Mesothelial cell of epicardium (in vitro differentiated cells): ENCODE data around the gene ATXN1. TPM values are rescaled to one million over a fixed set of nuclear protein-coding genes. Genes with fewer than 3 reads are reported as not detected.

Experiments used
- DNase-seq, 2 experiments: peaks; one replicate each; pipeline ENCODE4 v3.0.0; 2021; ENCODE audit warnings: low spot score in 2 of 2; ENCODE audit not compliant: unreplicated experiment in 2 of 2
- H3K27ac Mint-ChIP-seq: 2 replicates; pipeline ENCODE4 v1.8.0; 2021; ENCODE audit warnings: mixed read lengths
- H3K27me3 Mint-ChIP-seq: 2 replicates; pipeline ENCODE4 v1.8.0; 2021; ENCODE audit warnings: low read depth, mixed read lengths
- H3K36me3 Mint-ChIP-seq: 2 replicates; pipeline ENCODE4 v1.8.0; 2021; ENCODE audit warnings: mixed read lengths
- H3K4me1 Mint-ChIP-seq: 2 replicates; pipeline ENCODE4 v1.8.0; 2021; ENCODE audit warnings: mixed read lengths
- H3K4me3 Mint-ChIP-seq: 2 replicates; pipeline ENCODE4 v1.8.0; 2021; ENCODE audit warnings: mild to moderate bottlenecking, moderate library complexity, mixed read lengths
- H3K9me3 Mint-ChIP-seq: 2 replicates; pipeline ENCODE4 v1.8.0; 2021; ENCODE audit warnings: mixed read lengths
- total RNA-seq: library from RNA; stranded (reverse); gene quantifications from 3 replicates; pipeline ENCODE4 v1.2.1, GENCODE V29; 2021
- TF ChIP-seq, protein P1 (sequence below): fragments of 200-600 bp; sonication (generic); IDR thresholded peaks from one replicate; pipeline ENCODE4 v1.5.0; 2021; ENCODE audit warnings: antibody characterized with exemption; ENCODE audit not compliant: unreplicated experiment

ATXN1 gene
- total RNA-seq, 1 donor from 2014 or later = 59.5 TPM

DNA sequence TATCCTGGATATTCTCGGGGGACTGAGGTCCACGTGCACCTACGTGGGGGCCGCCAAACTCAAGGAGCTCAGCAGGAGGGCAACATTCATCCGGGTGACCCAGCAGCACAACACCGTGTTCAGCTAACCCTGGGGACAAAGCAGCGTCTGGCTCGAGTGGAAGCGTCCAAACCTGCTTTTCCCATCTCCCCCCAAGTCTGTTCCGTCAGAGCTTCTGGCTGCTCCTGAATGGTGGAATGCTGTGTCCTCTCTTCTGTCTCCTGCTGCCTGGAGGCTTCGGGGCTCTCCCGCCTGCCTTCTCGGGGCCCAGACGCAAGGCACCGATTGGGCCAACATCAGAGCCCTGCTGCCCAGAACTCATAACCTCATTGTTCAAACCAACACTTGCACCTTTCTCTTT lies 466.2 kb downstream of the ATXN1 start:
- H3K9me3 Mint-ChIP-seq = no peaks in the 10 kb centered on the region
- H3K27ac Mint-ChIP-seq = no peak overlapping the region
- no peak overlapping the region for H3K4me3 Mint-ChIP-seq
- TF ChIP-seq, protein P1, sequence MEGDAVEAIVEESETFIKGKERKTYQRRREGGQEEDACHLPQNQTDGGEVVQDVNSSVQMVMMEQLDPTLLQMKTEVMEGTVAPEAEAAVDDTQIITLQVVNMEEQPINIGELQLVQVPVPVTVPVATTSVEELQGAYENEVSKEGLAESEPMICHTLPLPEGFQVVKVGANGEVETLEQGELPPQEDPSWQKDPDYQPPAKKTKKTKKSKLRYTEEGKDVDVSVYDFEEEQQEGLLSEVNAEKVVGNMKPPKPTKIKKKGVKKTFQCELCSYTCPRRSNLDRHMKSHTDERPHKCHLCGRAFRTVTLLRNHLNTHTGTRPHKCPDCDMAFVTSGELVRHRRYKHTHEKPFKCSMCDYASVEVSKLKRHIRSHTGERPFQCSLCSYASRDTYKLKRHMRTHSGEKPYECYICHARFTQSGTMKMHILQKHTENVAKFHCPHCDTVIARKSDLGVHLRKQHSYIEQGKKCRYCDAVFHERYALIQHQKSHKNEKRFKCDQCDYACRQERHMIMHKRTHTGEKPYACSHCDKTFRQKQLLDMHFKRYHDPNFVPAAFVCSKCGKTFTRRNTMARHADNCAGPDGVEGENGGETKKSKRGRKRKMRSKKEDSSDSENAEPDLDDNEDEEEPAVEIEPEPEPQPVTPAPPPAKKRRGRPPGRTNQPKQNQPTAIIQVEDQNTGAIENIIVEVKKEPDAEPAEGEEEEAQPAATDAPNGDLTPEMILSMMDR = no peak
- no peaks in the 10 kb centered on the region for H3K36me3 Mint-ChIP-seq
- no peak for DNase-seq
- peaks cover 2% of the 10 kb centered on the region for H3K27me3 Mint-ChIP-seq
- no peaks in the 10 kb centered on the region for H3K4me1 Mint-ChIP-seq

DNA sequence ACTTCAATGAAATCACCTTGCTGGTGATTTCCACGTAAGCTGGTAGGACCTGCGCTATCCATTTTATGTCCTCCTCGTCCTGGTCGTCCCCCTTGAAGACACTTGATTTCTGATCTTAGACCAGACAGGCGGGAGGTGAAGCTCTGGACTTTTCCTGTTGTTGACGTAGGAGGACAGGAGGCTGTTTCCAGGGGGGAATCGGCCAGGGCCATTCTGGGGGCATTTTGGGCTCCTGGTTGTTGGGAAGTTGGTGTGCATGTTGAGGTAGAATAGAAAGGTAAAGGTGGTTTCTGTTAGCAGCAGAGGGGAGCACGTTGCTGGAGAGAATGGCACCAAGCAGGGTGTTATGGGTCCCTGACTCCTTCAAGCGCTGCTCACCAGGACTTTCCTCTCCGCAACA lies 466.9 kb downstream of the ATXN1 start:
- H3K4me3 Mint-ChIP-seq = no peak overlapping the region
- TF ChIP-seq, protein P1 = no peak
- H3K36me3 Mint-ChIP-seq = no peaks in the 10 kb centered on the region
- H3K27ac Mint-ChIP-seq = no peak overlapping the region
- H3K9me3 Mint-ChIP-seq = no peaks in the 10 kb centered on the region
- no peak for DNase-seq
- H3K27me3 Mint-ChIP-seq = peaks cover 2% of the 10 kb centered on the region
- no peaks in the 10 kb centered on the region for H3K4me1 Mint-ChIP-seq

GRCh38 chr6:16292942-16293341 lies 468.3 kb downstream of the ATXN1 start:
- peaks cover 2% of the 10 kb centered on the region for H3K27me3 Mint-ChIP-seq
- no peak overlapping the region for H3K27ac Mint-ChIP-seq
- DNase-seq = no peak
- TF ChIP-seq, protein P1 = no peak
- no peaks in the 10 kb centered on the region for H3K4me1 Mint-ChIP-seq
- no peaks in the 10 kb centered on the region for H3K9me3 Mint-ChIP-seq
- no peak overlapping the region for H3K4me3 Mint-ChIP-seq
- no peaks in the 10 kb centered on the region for H3K36me3 Mint-ChIP-seq

GRCh38 chr6:16292432-16292831 lies 468.8 kb downstream of the ATXN1 start:
- Mint-ChIP-seq H3K36me3 (no peaks in the 10 kb centered on the region), H3K4me1 (no peaks in the 10 kb centered on the region), H3K9me3 (no peaks in the 10 kb centered on the region), H3K4me3 (no peak overlapping the region), H3K27ac (no peak overlapping the region), H3K27me3 (peaks cover 2% of the 10 kb centered on the region)
- TF ChIP-seq, protein P1 = no peak
- no peak for DNase-seq

DNA sequence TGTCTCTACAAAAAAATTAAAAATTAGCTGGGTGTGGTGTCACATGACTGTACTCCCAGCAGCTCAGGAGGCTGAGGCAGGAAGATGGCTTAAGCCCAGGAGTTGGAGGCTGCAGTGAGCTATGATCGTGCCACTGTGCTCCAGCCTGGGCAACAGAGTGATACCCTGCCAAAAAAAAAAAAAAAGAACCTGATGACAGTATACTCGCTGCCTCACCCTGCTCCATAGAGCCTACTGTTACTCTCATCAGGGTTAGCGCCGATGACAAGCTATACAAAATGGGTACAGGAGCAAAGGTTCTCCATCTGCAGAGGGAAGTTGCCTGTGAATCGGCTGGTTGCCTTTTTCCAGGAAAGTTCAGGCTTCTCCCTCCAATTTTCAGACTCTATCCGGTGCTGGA lies 469.5 kb downstream of the ATXN1 start:
- no peak overlapping the region for H3K4me3 Mint-ChIP-seq

DNA sequence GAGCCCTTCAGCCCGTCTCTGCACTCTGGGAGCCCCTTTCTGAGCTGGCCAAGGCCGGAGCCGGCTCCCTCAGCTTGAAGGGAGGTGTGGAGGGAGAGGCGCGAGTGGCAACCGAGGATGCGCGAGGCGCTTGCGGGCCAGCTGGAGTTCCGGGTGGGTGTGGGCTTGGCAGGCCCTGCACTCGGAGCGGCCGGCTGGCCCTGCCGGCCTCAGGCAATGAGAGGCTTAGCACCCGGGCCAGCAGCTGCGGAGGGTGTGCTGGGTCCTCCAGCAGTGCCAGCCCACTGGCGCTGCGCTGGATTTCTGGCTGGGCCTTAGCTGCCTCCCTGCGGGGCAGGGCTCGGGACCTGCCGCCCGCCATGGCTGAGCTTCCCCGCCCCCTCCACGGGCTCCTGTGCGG lies 473.1 kb downstream of the ATXN1 start:
- Mint-ChIP-seq H3K36me3 (no peaks in the 10 kb centered on the region), H3K27ac (no peak overlapping the region), H3K4me1 (no peaks in the 10 kb centered on the region), H3K4me3 (no peak overlapping the region), H3K27me3 (peaks cover 7% of the 10 kb centered on the region), H3K9me3 (no peaks in the 10 kb centered on the region)
- DNase-seq = no peak
- TF ChIP-seq, protein P1 = no peak

More for the DNA sequence above, 469.5 kb downstream of the ATXN1 start:
- H3K27me3 Mint-ChIP-seq = peaks cover 2% of the 10 kb centered on the region
- no peaks in the 10 kb centered on the region for H3K4me1 Mint-ChIP-seq
- TF ChIP-seq, protein P1 = no peak
- H3K27ac Mint-ChIP-seq = no peak overlapping the region
- no peaks in the 10 kb centered on the region for H3K36me3 Mint-ChIP-seq
- no peaks in the 10 kb centered on the region for H3K9me3 Mint-ChIP-seq
- no peak for DNase-seq
